Breast epithelium (tissue), 4 donors: ENCODE data around the gene ARHGEF12. TPM values are rescaled to one million over a fixed set of nuclear protein-coding genes. Genes with fewer than 3 reads are reported as not detected.

Experiments used
- DNase-seq, 2 donors: peaks; one replicate each; pipeline ENCODE4 v3.0.0-alpha.2; 2019; ENCODE audit warnings: low spot score in 2 of 2
- H3K27ac ChIP-seq, 2 donors: fragments of 200-600 bp; sonication (generic) in 1 of 2; one replicate each; pipeline ENCODE4 v1.5.1; 2016 to 2019; ENCODE audit warnings: mild to moderate bottlenecking in 1 of 2
- H3K27me3 ChIP-seq, 2 donors: fragments of 200-600 bp; sonication (generic) in 1 of 2; one replicate each; pipeline versions ENCODE4 v1.5.1 to v1.6.0; 2017 to 2019; ENCODE audit warnings: control low read depth in 1 of 2, mild to moderate bottlenecking in 1 of 2
- H3K36me3 ChIP-seq: fragments of 200-600 bp; one replicate; pipeline ENCODE4 v1.5.1; 2019
- H3K4me1 ChIP-seq, 2 donors: fragments of 200-600 bp; sonication (generic); one replicate each; pipeline ENCODE4 v1.5.1; 2016 to 2019; ENCODE audit warnings: control low read depth in 1 of 2
- H3K4me3 ChIP-seq, 3 donors: fragments of 200-600 bp; sonication (generic); 1 replicate in 2 of 3; 2 replicates in 1 of 3; pipeline ENCODE4 v1.5.1; 2016 to 2019; ENCODE audit warnings: mild to moderate bottlenecking in 3 of 3, moderate library complexity in 2 of 3
- H3K9me3 ChIP-seq, 2 donors: fragments of 200-600 bp; sonication (generic) in 1 of 2; one replicate each; pipeline ENCODE4 v1.5.1; 2016 to 2019; ENCODE audit warnings: control low read depth in 1 of 2
- CTCF ChIP-seq, 3 donors: fragments of 450-650 bp; IDR thresholded peaks; one replicate each; pipeline ENCODE4 v1.5.1; 2016 to 2017; ENCODE audit warnings: antibody characterized with exemption in 3 of 3, mild to moderate bottlenecking in 3 of 3, moderate library complexity in 3 of 3
- POLR2A ChIP-seq: fragments of 450-650 bp; IDR thresholded peaks from one replicate; pipeline ENCODE4 v1.6.1; 2016; ENCODE audit warnings: antibody characterized with exemption, mild to moderate bottlenecking, moderate library complexity
- POLR2AphosphoS5 ChIP-seq, 3 donors: sonication (generic); formaldehyde crosslinking; IDR thresholded peaks; one replicate each; pipeline ENCODE4 v1.6.1; 2017; ENCODE audit warnings: antibody characterized with exemption in 3 of 3
- intact Hi-C: fragments of 100-400 bp; cut with DNase I; formaldehyde crosslinking; loops from one replicate; pipeline ENCODE4 v1.15.1; 2023; ENCODE audit warnings: low total_unique reads
- total RNA-seq, 3 donors: library from RNA; depleted of rRNA; stranded (reverse); fragments of >200 nt; gene quantifications; one replicate each; pipeline ENCODE4 v1.1.0, GENCODE V29; 2016

ARHGEF12 gene
- total RNA-seq, 3 donors from 2014 or later, result 83.4 to 192 (median 145) TPM

- no peak for DNase-seq
- Histone ChIP-seq H3K9me3 (no peaks in the 10 kb centered on the region), H3K27ac (peak overlapping the region; percentile 98), H3K36me3 (no peaks in the 10 kb centered on the region), H3K27me3 (no peaks in the 10 kb centered on the region), H3K4me1 (peaks cover 4 to 10% of the 10 kb centered on the region in 2 donors), H3K4me3 (peak overlapping the region; percentile 87 to 91 (median 90))
- no peak for TF ChIP-seq CTCF (IDR thresholded peaks at IDR 0.05)
- TF ChIP-seq POLR2A, result no peak
- no peak for TF ChIP-seq POLR2AphosphoS5 (IDR thresholded peaks at IDR 0.05)
- intact Hi-C loops, result no loop called here
Measured at GRCh38 chr11:120336641-120337354, 585 bp downstream of the ARHGEF12 start.

- H3K9me3 ChIP-seq, result no peaks in the 10 kb centered on the region
- H3K4me1 ChIP-seq, result peaks cover 4 to 10% of the 10 kb centered on the region in 2 donors
- intact Hi-C loops, result no loop called here
- H3K27me3 ChIP-seq, result no peaks in the 10 kb centered on the region
- DNase-seq, result no peak
- no peak for TF ChIP-seq POLR2AphosphoS5 (IDR thresholded peaks at IDR 0.05)
- no peak for TF ChIP-seq POLR2A
- TF ChIP-seq CTCF (IDR thresholded peaks at IDR 0.05), result no peak
- no peaks in the 10 kb centered on the region for H3K36me3 ChIP-seq
- peak overlapping the region; percentile 98 for H3K27ac ChIP-seq
- H3K4me3 ChIP-seq, result peak overlapping the region; percentile 87 to 91 (median 90)
Measured at GRCh38 chr11:120337355-120338106, 1.3 kb downstream of the ARHGEF12 start.

GRCh38 chr11:120338107-120338933, 2.1 kb downstream of the ARHGEF12 start:
- no peaks in the 10 kb centered on the region for H3K36me3 ChIP-seq
- DNase-seq, result no peak
- H3K9me3 ChIP-seq, result no peaks in the 10 kb centered on the region
- intact Hi-C loops, result no loop called here
- peaks cover 4 to 10% of the 10 kb centered on the region in 2 donors for H3K4me1 ChIP-seq
- H3K27me3 ChIP-seq, result no peaks in the 10 kb centered on the region
- no peak for TF ChIP-seq CTCF (IDR thresholded peaks at IDR 0.05)
- TF ChIP-seq POLR2A, result no peak
- no peak for TF ChIP-seq POLR2AphosphoS5 (IDR thresholded peaks at IDR 0.05)
- H3K4me3 ChIP-seq, result peak overlapping the region; percentile 87 to 91 (median 90)
- H3K27ac ChIP-seq, result peak overlapping the region; percentile 98

DNA sequence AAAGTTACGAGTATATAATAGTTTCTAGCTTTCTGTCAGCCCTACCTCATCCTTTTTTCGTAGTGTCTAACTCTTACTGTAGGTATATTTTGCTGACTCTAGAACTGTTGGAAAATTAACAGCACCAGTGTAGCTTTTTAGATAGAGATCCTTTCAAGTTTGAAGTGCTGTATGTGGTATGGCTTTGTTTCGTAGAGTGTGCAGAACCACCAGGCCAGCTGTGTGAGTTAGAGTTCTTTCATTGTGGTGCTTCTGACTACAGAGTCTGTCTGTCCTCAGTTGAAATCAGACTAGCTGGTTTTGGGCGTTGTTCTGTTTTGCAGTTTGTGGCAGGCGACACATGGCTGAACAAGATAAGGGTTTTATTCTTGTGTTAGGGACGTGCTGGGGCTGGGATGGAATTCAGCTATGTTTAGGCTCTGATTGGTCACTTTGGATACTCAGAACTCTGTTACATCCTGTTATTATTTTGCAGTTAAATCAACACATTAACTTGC, 3.2 kb downstream of the ARHGEF12 start:
- H3K36me3 ChIP-seq, result no peaks in the 10 kb centered on the region
- H3K27ac ChIP-seq, result peak overlapping the region; percentile 36 to 42
- DNase-seq, result no peak
- no peaks in the 10 kb centered on the region for H3K9me3 ChIP-seq
- peaks cover 4 to 14% of the 10 kb centered on the region in 2 donors for H3K4me1 ChIP-seq
- no peaks in the 10 kb centered on the region for H3K27me3 ChIP-seq
- peak overlapping the region; percentile 55 to 90 (median 87) for H3K4me3 ChIP-seq
- intact Hi-C loops, result no loop called here
- TF ChIP-seq POLR2AphosphoS5 (IDR thresholded peaks at IDR 0.05) (no peak), POLR2A (no peak), CTCF (IDR thresholded peaks at IDR 0.05) (no peak)
